Right atrium auricular region (tissue), 2 donors: ENCODE measurements around the gene ZNHIT6. TPM values are rescaled to one million over a fixed set of nuclear protein-coding genes. Genes with fewer than 3 reads are reported as not detected.

Source experiments
- DNase-seq: peaks from one replicate; pipeline ENCODE4 v3.0.0-alpha.2; 2019; ENCODE audit warnings: low spot score
- H3K27ac ChIP-seq, 2 donors: fragments of 200-600 bp; sonication (generic); 1 replicate in 1 of 2; 2 replicates in 1 of 2; pipeline ENCODE4 v1.5.1; 2016 to 2019
- H3K27me3 ChIP-seq, 2 donors: fragments of 200-600 bp; sonication (generic); one replicate each; pipeline versions ENCODE4 v1.5.1 to v1.6.0; 2017 to 2019
- H3K36me3 ChIP-seq: fragments of 200-600 bp; sonication (generic); one replicate; pipeline ENCODE4 v1.5.1; 2016
- H3K4me1 ChIP-seq, 2 donors: fragments of 200-600 bp; sonication (generic); one replicate each; pipeline versions ENCODE4 v1.5.1 to v1.6.0; 2017 to 2019
- H3K4me3 ChIP-seq, 2 donors: fragments of 200-600 bp; sonication (generic); 1 replicate in 1 of 2; 2 replicates in 1 of 2; pipeline ENCODE4 v1.5.1; 2017 to 2019; ENCODE audit warnings: mild to moderate bottlenecking in 1 of 2, moderate library complexity in 1 of 2
- H3K9me3 ChIP-seq, 2 donors: fragments of 200-600 bp; sonication (generic); one replicate each; pipeline ENCODE4 v1.5.1; 2019
- total RNA-seq, 2 donors: library from RNA; depleted of rRNA; stranded (reverse); fragments of >200 nt; gene quantifications; one replicate each; pipeline ENCODE4 v1.1.0, GENCODE V29; 2016
- TF ChIP-seq, protein P1 (sequence below), 2 donors: fragments of 200-600 bp; sonication (generic); IDR thresholded peaks; one replicate each; pipeline ENCODE4 v1.5.1; 2019; ENCODE audit warnings: antibody characterized with exemption in 2 of 2

ZNHIT6 gene
- total RNA-seq, 2 donors from 2014 or later: 7.0 to 8.4 TPM

DNA sequence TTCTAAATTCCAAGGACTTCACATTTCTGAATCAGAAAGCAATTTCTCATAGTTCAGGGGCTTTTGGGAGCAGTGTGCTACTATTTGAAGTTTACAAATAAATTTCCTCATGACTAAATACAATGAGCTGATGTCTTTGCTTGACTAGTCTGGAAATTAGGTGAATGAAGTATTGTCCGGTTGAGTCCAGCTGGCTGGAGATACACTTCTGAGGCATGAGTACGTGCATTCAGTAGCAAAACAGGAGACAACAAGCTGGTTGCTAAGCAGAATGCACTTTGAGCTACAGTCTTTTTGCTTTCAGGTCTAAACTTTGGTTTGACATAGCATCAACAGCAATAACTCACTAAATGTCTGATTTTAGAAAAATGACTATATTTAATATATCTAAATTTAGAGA, 27.1 kb downstream of the ZNHIT6 start:
- TF ChIP-seq, protein P1, sequence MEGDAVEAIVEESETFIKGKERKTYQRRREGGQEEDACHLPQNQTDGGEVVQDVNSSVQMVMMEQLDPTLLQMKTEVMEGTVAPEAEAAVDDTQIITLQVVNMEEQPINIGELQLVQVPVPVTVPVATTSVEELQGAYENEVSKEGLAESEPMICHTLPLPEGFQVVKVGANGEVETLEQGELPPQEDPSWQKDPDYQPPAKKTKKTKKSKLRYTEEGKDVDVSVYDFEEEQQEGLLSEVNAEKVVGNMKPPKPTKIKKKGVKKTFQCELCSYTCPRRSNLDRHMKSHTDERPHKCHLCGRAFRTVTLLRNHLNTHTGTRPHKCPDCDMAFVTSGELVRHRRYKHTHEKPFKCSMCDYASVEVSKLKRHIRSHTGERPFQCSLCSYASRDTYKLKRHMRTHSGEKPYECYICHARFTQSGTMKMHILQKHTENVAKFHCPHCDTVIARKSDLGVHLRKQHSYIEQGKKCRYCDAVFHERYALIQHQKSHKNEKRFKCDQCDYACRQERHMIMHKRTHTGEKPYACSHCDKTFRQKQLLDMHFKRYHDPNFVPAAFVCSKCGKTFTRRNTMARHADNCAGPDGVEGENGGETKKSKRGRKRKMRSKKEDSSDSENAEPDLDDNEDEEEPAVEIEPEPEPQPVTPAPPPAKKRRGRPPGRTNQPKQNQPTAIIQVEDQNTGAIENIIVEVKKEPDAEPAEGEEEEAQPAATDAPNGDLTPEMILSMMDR (IDR thresholded peaks at IDR 0.05): no peak
- no peak for DNase-seq
- no peak overlapping the region for H3K27ac ChIP-seq

DNA sequence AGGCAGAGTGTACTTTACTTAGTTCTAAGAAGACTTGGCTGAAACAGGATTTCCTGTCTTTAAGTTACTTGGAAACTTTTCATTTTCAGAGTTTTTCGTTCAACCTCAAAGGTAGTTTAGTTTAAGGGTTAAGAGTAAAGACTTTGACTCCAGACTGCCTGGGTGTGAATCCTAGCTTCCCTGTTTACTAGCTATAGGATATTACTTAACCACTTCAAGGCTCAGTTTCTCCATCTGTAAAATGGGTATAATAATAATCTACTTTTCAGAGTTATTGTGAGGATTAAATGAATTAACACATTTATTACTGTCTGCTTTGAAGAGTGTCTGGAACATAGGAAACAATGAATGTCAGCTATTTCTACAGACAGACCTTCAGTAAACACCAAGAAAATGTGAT, 30.0 kb downstream of the ZNHIT6 start:
- DNase-seq: no peak
- H3K27me3 ChIP-seq: no peaks in the 10 kb centered on the region
- TF ChIP-seq, protein P1 (IDR thresholded peaks at IDR 0.05): no peak
- H3K4me1 ChIP-seq: peaks cover 0 to 14% of the 10 kb centered on the region in 2 donors
- H3K36me3 ChIP-seq: peaks cover 23% of the 10 kb centered on the region
- no peak overlapping the region for H3K27ac ChIP-seq
- H3K9me3 ChIP-seq: no peaks in the 10 kb centered on the region
- no peak overlapping the region for H3K4me3 ChIP-seq

More for the DNA sequence above, 27.1 kb downstream of the ZNHIT6 start:
- Histone ChIP-seq H3K4me1 (peaks cover 0 to 14% of the 10 kb centered on the region in 2 donors), H3K27me3 (no peaks in the 10 kb centered on the region), H3K4me3 (no peak overlapping the region), H3K9me3 (no peaks in the 10 kb centered on the region), H3K36me3 (peaks cover 10% of the 10 kb centered on the region)

DNA sequence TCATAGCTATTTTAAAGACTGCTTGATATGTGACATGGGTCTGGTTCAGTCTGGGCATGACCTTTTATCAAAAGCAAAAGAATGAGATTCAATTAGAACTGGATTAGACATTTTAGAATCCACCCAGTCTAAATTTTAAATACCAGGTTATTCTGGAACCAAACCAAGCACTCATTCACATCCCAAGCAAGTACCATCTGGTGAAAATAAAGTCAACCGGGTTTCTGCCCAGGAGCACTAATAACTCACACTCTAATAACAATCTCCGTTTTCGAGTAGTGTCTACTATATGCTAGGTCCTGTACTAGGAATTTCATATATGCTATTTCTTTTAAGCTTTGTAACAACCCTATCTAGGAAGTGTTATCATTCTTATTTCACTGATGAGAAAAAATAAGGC, 30.6 kb downstream of the ZNHIT6 start:
- H3K27ac ChIP-seq: no peak overlapping the region
- DNase-seq: no peak
- H3K36me3 ChIP-seq: peaks cover 23% of the 10 kb centered on the region
- no peak overlapping the region for H3K4me3 ChIP-seq
- H3K9me3 ChIP-seq: no peaks in the 10 kb centered on the region
- peaks cover 0 to 14% of the 10 kb centered on the region in 2 donors for H3K4me1 ChIP-seq
- H3K27me3 ChIP-seq: no peaks in the 10 kb centered on the region
- TF ChIP-seq, protein P1 (IDR thresholded peaks at IDR 0.05): no peak

DNA sequence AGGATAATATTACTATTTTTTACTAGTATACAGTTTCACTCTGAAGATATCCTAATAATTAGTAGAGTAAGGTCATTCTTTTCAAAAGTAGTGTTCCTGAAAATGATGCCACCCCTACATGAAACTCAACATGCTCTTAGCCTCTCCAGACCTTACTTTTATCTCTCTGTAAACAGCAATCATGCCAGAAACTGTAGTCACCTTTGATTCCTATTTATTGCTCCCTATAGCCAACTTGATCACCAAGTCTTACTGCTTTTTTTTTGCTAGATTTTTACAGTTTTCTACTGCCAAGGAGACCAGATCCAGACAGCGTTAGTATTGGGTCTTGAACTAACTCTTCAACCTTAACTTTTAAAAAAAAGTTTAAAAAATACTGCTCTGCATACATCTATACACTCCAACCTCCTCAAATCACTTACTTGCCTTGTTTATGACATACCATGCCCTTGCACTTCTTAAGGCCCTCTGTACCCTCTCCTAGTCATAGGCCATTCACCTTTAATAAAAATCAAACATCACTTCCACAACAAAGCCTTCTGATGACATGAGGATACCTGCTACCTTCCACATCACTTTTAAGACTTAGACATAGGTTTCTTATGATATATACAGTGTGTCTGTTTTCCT, 36.1 kb downstream of the ZNHIT6 start:
- no peaks in the 10 kb centered on the region for H3K4me1 ChIP-seq
- H3K27ac ChIP-seq: no peak overlapping the region
- no peak overlapping the region for H3K4me3 ChIP-seq
- H3K27me3 ChIP-seq: no peaks in the 10 kb centered on the region
- no peaks in the 10 kb centered on the region for H3K9me3 ChIP-seq
- TF ChIP-seq, protein P1 (IDR thresholded peaks at IDR 0.05): no peak
- DNase-seq: no peak
- peaks cover 17% of the 10 kb centered on the region for H3K36me3 ChIP-seq

DNA sequence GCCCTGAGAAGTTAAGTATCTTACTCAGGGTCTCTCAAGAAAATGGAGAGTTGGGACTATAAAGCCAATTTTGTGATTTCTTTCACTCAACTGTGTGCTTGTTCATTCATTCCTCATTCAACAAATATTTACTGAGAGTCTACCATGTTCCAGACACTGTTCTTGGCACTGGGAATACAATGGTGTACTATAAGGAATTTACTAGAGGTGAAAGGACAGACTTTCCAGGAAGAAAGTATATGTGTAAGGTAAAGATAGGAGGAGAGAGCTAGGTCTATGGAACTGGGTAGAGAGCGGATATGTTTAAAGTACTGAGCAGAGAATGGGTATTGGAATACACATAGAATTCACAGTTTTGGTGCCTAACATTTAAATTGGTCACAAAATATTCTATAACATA, 42.3 kb downstream of the ZNHIT6 start:
- DNase-seq: no peak
- no peak overlapping the region for H3K27ac ChIP-seq
- no peaks in the 10 kb centered on the region for H3K27me3 ChIP-seq
- H3K4me3 ChIP-seq: no peak overlapping the region
- TF ChIP-seq, protein P1 (IDR thresholded peaks at IDR 0.05): no peak
- peaks cover 4% of the 10 kb centered on the region for H3K36me3 ChIP-seq
- no peaks in the 10 kb centered on the region for H3K4me1 ChIP-seq
- H3K9me3 ChIP-seq: no peaks in the 10 kb centered on the region

DNA sequence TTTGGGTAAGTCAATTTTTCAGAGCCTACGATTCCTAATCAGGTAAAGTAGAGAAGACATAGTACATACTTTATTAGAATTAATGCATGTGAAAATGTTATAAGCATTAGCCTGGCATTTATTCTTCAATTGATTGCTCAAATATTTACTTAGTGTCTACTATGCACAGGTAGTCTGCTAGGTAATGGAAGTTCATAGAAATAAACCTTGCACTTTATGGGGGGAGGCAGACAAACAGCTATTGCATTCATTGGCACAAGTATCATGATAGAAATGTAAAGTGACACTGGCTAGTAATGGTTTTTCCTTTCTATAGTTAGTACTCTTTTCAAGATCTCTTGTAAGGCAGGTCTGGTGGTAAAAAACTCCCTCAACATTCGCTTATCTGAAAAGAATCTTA, 44.9 kb downstream of the ZNHIT6 start:
- Histone ChIP-seq H3K9me3 (no peaks in the 10 kb centered on the region), H3K4me1 (no peaks in the 10 kb centered on the region), H3K4me3 (no peak overlapping the region), H3K27ac (no peak overlapping the region), H3K27me3 (no peaks in the 10 kb centered on the region), H3K36me3 (no peaks in the 10 kb centered on the region)
- TF ChIP-seq, protein P1 (IDR thresholded peaks at IDR 0.05): no peak
- DNase-seq: no peak
